WTC11 (cell line): Measurements from ENCODE around the gene C3orf62. TPM values are rescaled to one million over a fixed set of nuclear protein-coding genes. Genes with fewer than 3 reads are reported as not detected.
"Not testable (repeated sequence)": the region's sequence is repeated elsewhere in the genome, so short reads cannot be mapped to it uniquely, and the experiment has no call there.

Experiments used
- ATAC-seq: fragments of 200-7000 bp; cut with Tn5 transposase; 2 replicates; pipeline ENCODE4 v1.10.0; 2021; ENCODE audit warnings: mild to moderate bottlenecking, moderate library complexity
- CTCF ChIA-PET: fragments of 300-600 bp; sonication (Branson Sonifier 250); formaldehyde crosslinking; loops from one replicate; lab custom pipeline; 2021; ENCODE audit warnings: antibody characterized with exemption; lab: Charles Lee
- POLR2A ChIA-PET: fragments of 350-600 bp; sonication (Branson Sonifier 250); formaldehyde crosslinking; loops from one replicate; lab custom pipeline; 2021; ENCODE audit warnings: antibody characterized with exemption; lab: Charles Lee
- DNase-seq: peaks from one replicate; pipeline ENCODE4 v3.0.0; 2021; ENCODE audit warnings: low spot score
- H3K27ac Mint-ChIP-seq: 2 replicates; pipeline ENCODE4 v1.8.0; 2021; ENCODE audit warnings: mixed read lengths
- H3K27me3 Mint-ChIP-seq: 2 replicates; pipeline ENCODE4 v1.8.0; 2021; ENCODE audit warnings: low read depth, mild to moderate bottlenecking, moderate library complexity, mixed read lengths
- H3K36me3 Mint-ChIP-seq: 2 replicates; pipeline ENCODE4 v1.8.0; 2021; ENCODE audit warnings: mixed read lengths
- H3K4me1 Mint-ChIP-seq: 2 replicates; pipeline ENCODE4 v1.8.0; 2022; ENCODE audit warnings: mixed read lengths
- H3K4me3 Mint-ChIP-seq: 2 replicates; pipeline ENCODE4 v1.8.0; 2021; ENCODE audit warnings: mild to moderate bottlenecking, moderate library complexity, mixed read lengths
- H3K9me3 Mint-ChIP-seq: 2 replicates; pipeline ENCODE4 v1.8.0; 2021; ENCODE audit warnings: mixed read lengths
- AFF4 ChIP-seq: sonication (generic); formaldehyde crosslinking; IDR thresholded peaks from 2 replicates; pipeline ENCODE4 v1.8.1; 2023; ENCODE audit warnings: mild to moderate bottlenecking, missing genetic modification reagents, borderline replicate concordance
- ATF1 ChIP-seq: sonication (generic); formaldehyde crosslinking; IDR thresholded peaks from 2 replicates; pipeline ENCODE4 v1.8.1; 2023; ENCODE audit warnings: mild to moderate bottlenecking, moderate library complexity, missing genetic modification reagents
- E2F4 ChIP-seq: sonication (generic); formaldehyde crosslinking; IDR thresholded peaks from 2 replicates; pipeline ENCODE4 v1.8.1; 2022; ENCODE audit warnings: low read depth, mild to moderate bottlenecking, moderate library complexity, missing genetic modification reagents, borderline replicate concordance
- EMX1 ChIP-seq: fragments of 250-450 bp; sonication (Bioruptor Pico); IDR thresholded peaks from 2 replicates; pipeline ENCODE4 v1.8.0; 2021; ENCODE audit warnings: mild to moderate bottlenecking
- FOXP4 ChIP-seq: sonication (generic); formaldehyde crosslinking; IDR thresholded peaks from 2 replicates; pipeline ENCODE4 v1.8.0; 2022; ENCODE audit warnings: mild to moderate bottlenecking, missing genetic modification reagents
- MAX ChIP-seq: sonication (generic); formaldehyde crosslinking; IDR thresholded peaks from 2 replicates; pipeline ENCODE4 v1.8.0; 2022; ENCODE audit warnings: mild to moderate bottlenecking, missing genetic modification reagents
- MLX ChIP-seq: sonication (generic); formaldehyde crosslinking; IDR thresholded peaks from 2 replicates; pipeline ENCODE4 v1.8.1; 2023; ENCODE audit warnings: mild to moderate bottlenecking, missing genetic modification reagents, moderate library complexity
- NFE2L1 ChIP-seq: sonication (generic); formaldehyde crosslinking; IDR thresholded peaks from 2 replicates; pipeline ENCODE4 v1.8.1; 2023; ENCODE audit warnings: missing genetic modification reagents
- SMAD4 ChIP-seq: sonication (generic); formaldehyde crosslinking; IDR thresholded peaks from 2 replicates; pipeline ENCODE4 v1.8.0; 2022; ENCODE audit warnings: mild to moderate bottlenecking, missing genetic modification reagents
- TP53 ChIP-seq: sonication (generic); formaldehyde crosslinking; IDR thresholded peaks from 2 replicates; pipeline ENCODE4 v1.8.1; 2023; ENCODE audit warnings: mild to moderate bottlenecking, missing genetic modification reagents
- USF1 ChIP-seq: sonication (generic); formaldehyde crosslinking; IDR thresholded peaks from 2 replicates; pipeline ENCODE4 v1.8.0; 2022; ENCODE audit warnings: mild to moderate bottlenecking, missing genetic modification reagents
- USF2 ChIP-seq: sonication (generic); formaldehyde crosslinking; IDR thresholded peaks from 2 replicates; pipeline ENCODE4 v1.8.1; 2023; ENCODE audit warnings: mild to moderate bottlenecking, missing genetic modification reagents, moderate library complexity
- ZMAT4 ChIP-seq: fragments of 250-450 bp; sonication (Bioruptor Pico); IDR thresholded peaks from 2 replicates; pipeline ENCODE4 v1.9.0; 2021; ENCODE audit warnings: mild to moderate bottlenecking
- ZNF263 ChIP-seq: sonication (generic); formaldehyde crosslinking; IDR thresholded peaks from 2 replicates; pipeline ENCODE4 v1.8.1; 2022; ENCODE audit warnings: low read depth, mild to moderate bottlenecking, moderate library complexity, missing genetic modification reagents
- total RNA-seq: library from RNA; stranded (reverse); gene quantifications from 3 replicates; pipeline ENCODE4 v1.2.3, GENCODE V29; 2021

C3orf62 gene
- total RNA-seq, 1 experiment from 2014 or later: 2.1 TPM

GRCh38 chr3:49248840-49249227 lies 28.2 kb downstream of the C3orf62 start (continued):
- TF ChIP-seq USF1 (no peak), FOXP4 (CRISPR knock-in tag) (no peak), MAX (CRISPR knock-in tag) (no peak), NFE2L1 (CRISPR knock-in tag) (no peak)

GRCh38 chr3:49244581-49245205 lies 32.3 kb downstream of the C3orf62 start:
- TF ChIP-seq EMX1 (CRISPR knock-in tag) (no peak), USF2 (CRISPR knock-in tag) (no peak), ATF1 (CRISPR knock-in tag) (no peak), E2F4 (CRISPR knock-in tag) (no peak), ZMAT4 (CRISPR knock-in tag) (no peak), ZNF263 (no peak), AFF4 (CRISPR knock-in tag) (no peak), TP53 (CRISPR knock-in tag) (no peak), SMAD4 (CRISPR knock-in tag) (no peak), MLX (CRISPR knock-in tag) (no peak)
- CTCF ChIA-PET: interaction anchor here (0.8 to 1.3 kb wide), 3 partner anchors 32 to 204 kb away, joined by 3 to 4 read pairs (median 3); partner anchors contain the start of gene KLHDC8B
- no peak for DNase-seq

GRCh38 chr3:49240091-49240490 lies 36.9 kb downstream of the C3orf62 start:
- peaks cover 23% of the 10 kb centered on the region for H3K9me3 Mint-ChIP-seq
- ATAC-seq, CTCF ChIA-PET, H3K27ac Mint-ChIP-seq, DNase-seq, POLR2A ChIA-PET, H3K4me3 Mint-ChIP-seq, H3K4me1 Mint-ChIP-seq: not testable (repeated sequence)
- H3K27me3 Mint-ChIP-seq: peaks cover 11% of the 10 kb centered on the region
- H3K36me3 Mint-ChIP-seq: peaks cover 17% of the 10 kb centered on the region

More at GRCh38 chr3:49244581-49245205, 32.3 kb downstream of the C3orf62 start:
- Mint-ChIP-seq H3K27ac (no peak overlapping the region), H3K4me1 (no peaks in the 10 kb centered on the region), H3K4me3 (no peak overlapping the region), H3K9me3 (peaks cover 4% of the 10 kb centered on the region; the same call in 1 of the 2 replicates), H3K27me3 (no peaks in the 10 kb centered on the region; the same call in none of the 2 replicates), H3K36me3 (no peaks in the 10 kb centered on the region)
- ATAC-seq: peak; percentile 60
- POLR2A ChIA-PET: interaction anchor here (0.7 kb wide), 1 partner anchor 388 kb away, joined by 4 read pairs; no protein-coding TSS in a partner anchor
